ENCODE data around the gene HAAO. TPM values are rescaled to one million over a fixed set of nuclear protein-coding genes. Genes with fewer than 3 reads are reported as not detected.

The HAAO gene
- total and polyA plus RNA-seq, 2 of the 13 experiments (the other 11 are each of a cell fraction or from before 2014, with no cell fraction given), result 36.1 to 42.7 TPM

DNA sequence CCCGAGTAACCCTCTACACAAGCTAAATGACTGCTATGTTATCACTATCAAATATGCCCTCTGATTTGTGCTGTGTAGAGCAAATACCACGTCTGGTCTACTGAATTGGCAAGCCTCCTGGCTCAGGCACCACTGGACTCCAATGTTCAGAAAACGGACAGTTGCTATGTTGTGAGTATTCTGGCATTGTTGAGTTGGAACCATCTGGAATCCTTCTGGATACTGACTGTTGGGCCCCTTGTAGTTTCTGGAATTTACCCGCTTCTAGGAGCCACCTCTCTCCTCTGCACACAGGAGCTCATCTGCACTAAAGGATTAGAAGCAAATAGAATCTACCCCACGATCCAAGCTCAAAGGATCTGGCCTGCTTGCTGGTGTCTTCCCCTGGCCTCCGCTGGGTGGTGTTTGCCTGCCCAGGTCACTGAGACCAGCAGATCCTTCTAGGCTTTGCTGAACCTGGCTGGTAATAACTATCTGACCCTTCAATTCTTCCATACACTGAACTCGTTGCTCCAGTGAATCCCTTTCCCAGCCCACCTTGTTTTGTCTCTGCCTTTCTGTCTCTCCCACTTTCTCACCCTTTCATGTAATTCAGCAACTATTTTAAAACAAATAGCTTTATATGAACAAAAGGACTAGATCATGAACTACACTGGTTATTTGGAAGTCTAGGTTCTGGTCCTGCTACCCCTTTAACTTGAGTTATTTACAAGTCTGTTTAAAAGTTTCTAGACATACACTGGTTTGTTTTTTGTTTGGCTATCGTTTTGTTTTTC is 2.1 kb upstream of the HAAO start (continued):
- TF ChIP-seq ZNF781 (CRISPR knock-in tag; IDR thresholded peaks at IDR 0.05; ENCODE audit: borderline replicate concordance, not compliant biosample characterization) (peak; percentile 71), ZNF615 (CRISPR knock-in tag; IDR thresholded peaks at IDR 0.05; ENCODE audit: borderline replicate concordance) (no peak), MIXL1 (CRISPR knock-in tag; IDR thresholded peaks at IDR 0.05) (no peak; the same call in 1 of the 2 replicates), ZNF207 (IDR thresholded peaks at IDR 0.05; ENCODE audit: borderline replicate concordance) (no peak), ZNF143 (CRISPR knock-in tag; IDR thresholded peaks at IDR 0.05) (no peak)
- TF ChIP-seq, protein P1, sequence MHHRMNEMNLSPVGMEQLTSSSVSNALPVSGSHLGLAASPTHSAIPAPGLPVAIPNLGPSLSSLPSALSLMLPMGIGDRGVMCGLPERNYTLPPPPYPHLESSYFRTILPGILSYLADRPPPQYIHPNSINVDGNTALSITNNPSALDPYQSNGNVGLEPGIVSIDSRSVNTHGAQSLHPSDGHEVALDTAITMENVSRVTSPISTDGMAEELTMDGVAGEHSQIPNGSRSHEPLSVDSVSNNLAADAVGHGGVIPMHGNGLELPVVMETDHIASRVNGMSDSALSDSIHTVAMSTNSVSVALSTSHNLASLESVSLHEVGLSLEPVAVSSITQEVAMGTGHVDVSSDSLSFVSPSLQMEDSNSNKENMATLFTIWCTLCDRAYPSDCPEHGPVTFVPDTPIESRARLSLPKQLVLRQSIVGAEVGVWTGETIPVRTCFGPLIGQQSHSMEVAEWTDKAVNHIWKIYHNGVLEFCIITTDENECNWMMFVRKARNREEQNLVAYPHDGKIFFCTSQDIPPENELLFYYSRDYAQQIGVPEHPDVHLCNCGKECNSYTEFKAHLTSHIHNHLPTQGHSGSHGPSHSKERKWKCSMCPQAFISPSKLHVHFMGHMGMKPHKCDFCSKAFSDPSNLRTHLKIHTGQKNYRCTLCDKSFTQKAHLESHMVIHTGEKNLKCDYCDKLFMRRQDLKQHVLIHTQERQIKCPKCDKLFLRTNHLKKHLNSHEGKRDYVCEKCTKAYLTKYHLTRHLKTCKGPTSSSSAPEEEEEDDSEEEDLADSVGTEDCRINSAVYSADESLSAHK (CRISPR knock-in tag; IDR thresholded peaks at IDR 0.05; ENCODE audit: borderline replicate concordance), result no peak

DNA sequence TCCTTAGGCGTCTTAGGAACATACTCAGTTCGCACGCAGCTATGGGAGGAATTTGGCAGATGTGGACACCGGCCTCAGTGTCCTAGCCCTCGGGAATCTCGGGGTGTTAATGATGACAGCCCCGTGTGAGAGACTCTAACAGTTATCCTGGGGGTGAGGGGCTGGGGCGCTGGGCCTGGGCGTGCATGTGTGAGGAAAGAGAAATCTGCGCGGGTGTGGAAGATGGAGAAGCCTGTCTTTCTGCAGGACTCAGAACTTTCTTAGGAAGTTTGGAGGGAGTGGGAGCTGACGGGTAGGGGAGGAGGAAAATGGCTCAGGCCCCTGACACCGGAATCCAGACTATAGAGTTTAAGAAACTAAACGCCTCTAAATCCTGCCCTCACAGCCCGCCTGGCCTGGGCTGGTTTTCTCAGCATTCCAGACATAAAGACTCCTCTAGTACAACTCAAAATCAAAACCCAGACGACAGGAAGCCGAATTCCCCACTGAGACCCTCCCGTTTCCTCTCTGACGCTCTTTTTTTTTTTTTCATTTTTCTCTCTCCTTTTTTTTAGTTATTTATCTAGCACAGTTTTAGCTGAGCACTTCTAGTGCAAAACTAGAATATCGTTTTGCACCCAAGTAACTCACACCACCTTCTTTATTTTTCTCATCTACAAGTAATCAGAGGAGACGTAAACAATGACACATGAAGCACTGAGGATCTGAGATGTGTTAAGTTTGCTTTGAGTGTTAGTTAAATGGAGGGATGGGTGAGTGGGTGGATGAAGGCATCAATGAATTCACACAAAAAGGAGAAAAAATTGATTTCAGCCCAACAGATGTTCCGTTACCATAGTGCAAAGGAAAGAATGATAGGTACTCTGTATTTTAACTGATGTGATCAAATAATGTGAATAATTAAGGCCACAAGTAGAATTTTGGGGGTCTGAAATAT is 1.2 kb upstream of the HAAO start:
- peak overlapping the region; percentile 86 for H3K4me2 ChIP-seq (ENCODE audit: low read depth, low read length)
- ATAC-seq (peak; percentile 5), FAIRE-seq (no peak), DNase-seq (ENCODE audit: low spot score) (no peak)
- 5% methylated on average over 19 of the region's 22 CpGs for WGBS (ENCODE audit: low lambda C conversion rate)
- peak overlapping the region; percentile 98 to 99 (median 99) for H3K4me3 ChIP-seq (replicated peaks in 1 of 3; ENCODE audit: insufficient read depth in 1 of 3, low read depth in 2 of 3, low read length in 3 of 3)
- peaks cover 50% of the 10 kb centered on the region for H3K79me2 ChIP-seq (ENCODE audit: insufficient read depth, low read length)
- in situ Hi-C loops (cut with HindIII; ENCODE audit: extremely low pct_ligation_motif_present, low pct_unique_long_range_greater_than_20kb), result no loop called here
- CTCF ChIA-PET (ENCODE audit: low intra/inter-chr PET ratio, low total read pairs), result interaction anchor here (0.6 to 1.1 kb wide), 2 partner anchors 23 to 34 kb away, joined by 3 read pairs; no protein-coding TSS in a partner anchor
- POLR2A ChIA-PET, result interaction anchor here (0.6 to 9.3 kb wide), 20 partner anchors 9 to 1234 kb away, joined by 3 to 287 read pairs (median 4); partner anchors contain the start of gene THADA
- no peaks in the 10 kb centered on the region; a peak in 1 of 5 replicates for H3K27me3 ChIP-seq (ENCODE audit: control insufficient read depth in 1 of 2, insufficient read depth in 2 of 2, low read length in 2 of 2)
- no peaks in the 10 kb centered on the region for H4K20me1 ChIP-seq (ENCODE audit: insufficient read depth, low read length)
- H2AFZ ChIP-seq (ENCODE audit: low read length), result no peak overlapping the region
- BruUV-seq (replicated peaks), result TSS peak; percentile 48
- no peaks in the 10 kb centered on the region for H3K9me3 ChIP-seq (ENCODE audit: low read length)
- peak overlapping the region; percentile 95 for H3K27ac ChIP-seq (ENCODE audit: extremely low read length, insufficient read depth, low read length)
- peaks cover 64% of the 10 kb centered on the region for H3K4me1 ChIP-seq (ENCODE audit: insufficient read depth, low read length)
- H3K9ac ChIP-seq (ENCODE audit: insufficient read depth, low read depth, low read length), result peak overlapping the region; percentile 99
- intact Hi-C loops (cut with micrococcal nuclease; ENCODE audit: unreplicated experiment), result loop anchor here (1.0 kb wide), 2 partner anchors 11 to 16 kb away; no protein-coding TSS in a partner anchor
- peaks cover 3% of the 10 kb centered on the region in 2 experiments; a peak in 1 of 5 replicates for H3K36me3 ChIP-seq (replicated peaks in 1 of 2; ENCODE audit: control insufficient read depth in 1 of 2, insufficient read depth in 2 of 2, low read length in 2 of 2)
- TF ChIP-seq ZBTB20 (CRISPR knock-in tag; IDR thresholded peaks at IDR 0.05; ENCODE audit: borderline replicate concordance, low read depth), result peak; percentile 26; the same call in 1 of the 2 replicates
- 0 out of 2 replicates have a peak, but pooled peaks have one; percentile 37 for TF ChIP-seq MIER3 (CRISPR knock-in tag; IDR thresholded peaks at IDR 0.05; ENCODE audit: borderline replicate concordance)
- 0 out of 2 replicates have a peak, but pooled peaks have one; percentile 25 for TF ChIP-seq ZNF12 (CRISPR knock-in tag; IDR thresholded peaks at IDR 0.05)
- TF ChIP-seq ZNF30 (CRISPR knock-in tag; IDR thresholded peaks at IDR 0.05), result 0 out of 2 replicates have a peak, but pooled peaks have one; percentile 30
- TF ChIP-seq, protein P2, sequence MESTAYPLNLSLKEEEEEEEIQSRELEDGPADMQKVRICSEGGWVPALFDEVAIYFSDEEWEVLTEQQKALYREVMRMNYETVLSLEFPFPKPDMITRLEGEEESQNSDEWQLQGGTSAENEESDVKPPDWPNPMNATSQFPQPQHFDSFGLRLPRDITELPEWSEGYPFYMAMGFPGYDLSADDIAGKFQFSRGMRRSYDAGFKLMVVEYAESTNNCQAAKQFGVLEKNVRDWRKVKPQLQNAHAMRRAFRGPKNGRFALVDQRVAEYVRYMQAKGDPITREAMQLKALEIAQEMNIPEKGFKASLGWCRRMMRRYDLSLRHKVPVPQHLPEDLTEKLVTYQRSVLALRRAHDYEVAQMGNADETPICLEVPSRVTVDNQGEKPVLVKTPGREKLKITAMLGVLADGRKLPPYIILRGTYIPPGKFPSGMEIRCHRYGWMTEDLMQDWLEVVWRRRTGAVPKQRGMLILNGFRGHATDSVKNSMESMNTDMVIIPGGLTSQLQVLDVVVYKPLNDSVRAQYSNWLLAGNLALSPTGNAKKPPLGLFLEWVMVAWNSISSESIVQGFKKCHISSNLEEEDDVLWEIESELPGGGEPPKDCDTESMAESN (CRISPR knock-in tag; conservative IDR thresholded peaks at IDR 0.05), result 0 out of 2 replicates have a peak, but pooled peaks have one; percentile 39
- TF ChIP-seq CCDC6 (CRISPR knock-in tag; IDR thresholded peaks at IDR 0.05), result peak; percentile 6; the same call in 1 of the 2 replicates
- 0 out of 2 replicates have a peak, but pooled peaks have one; percentile 12 for TF ChIP-seq MAZ (IDR thresholded peaks at IDR 0.05; ENCODE audit: borderline replicate concordance, low read depth, low read length)
- no peak for TF ChIP-seq MAZ (CRISPR knock-in tag; IDR thresholded peaks at IDR 0.05; ENCODE audit: low read depth)
- 0 out of 2 replicates have a peak, but pooled peaks have one; percentile 23 for TF ChIP-seq ZBTB7A (CRISPR knock-in tag; IDR thresholded peaks at IDR 0.05)
